ENCODE results near the gene LARGE1.
"Not testable (repeated sequence)": the region's sequence is repeated elsewhere in the genome, so short reads cannot be mapped to it uniquely, and the experiment has no call there.

DNA sequence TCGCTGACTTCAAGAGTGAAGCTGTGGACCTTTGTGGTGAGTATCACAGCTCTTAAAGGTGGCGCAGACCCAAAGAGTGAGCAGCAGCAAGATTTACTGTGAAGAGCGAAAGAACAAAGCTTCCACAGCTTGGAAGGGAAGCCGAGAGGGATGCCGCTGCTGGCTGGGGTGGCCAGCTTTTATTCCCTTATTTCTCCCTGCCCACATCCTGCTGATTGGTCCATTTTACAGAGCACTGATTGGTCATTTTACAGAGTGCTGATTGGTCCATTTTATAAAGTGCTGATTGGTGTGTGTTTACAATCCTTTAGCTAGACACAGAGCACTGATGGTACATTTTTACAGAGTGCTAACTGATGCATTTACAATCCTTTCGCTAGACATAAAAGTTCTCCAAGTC, 353.8 kb downstream of the LARGE1 start:
- TF ChIP-seq, protein P1, sequence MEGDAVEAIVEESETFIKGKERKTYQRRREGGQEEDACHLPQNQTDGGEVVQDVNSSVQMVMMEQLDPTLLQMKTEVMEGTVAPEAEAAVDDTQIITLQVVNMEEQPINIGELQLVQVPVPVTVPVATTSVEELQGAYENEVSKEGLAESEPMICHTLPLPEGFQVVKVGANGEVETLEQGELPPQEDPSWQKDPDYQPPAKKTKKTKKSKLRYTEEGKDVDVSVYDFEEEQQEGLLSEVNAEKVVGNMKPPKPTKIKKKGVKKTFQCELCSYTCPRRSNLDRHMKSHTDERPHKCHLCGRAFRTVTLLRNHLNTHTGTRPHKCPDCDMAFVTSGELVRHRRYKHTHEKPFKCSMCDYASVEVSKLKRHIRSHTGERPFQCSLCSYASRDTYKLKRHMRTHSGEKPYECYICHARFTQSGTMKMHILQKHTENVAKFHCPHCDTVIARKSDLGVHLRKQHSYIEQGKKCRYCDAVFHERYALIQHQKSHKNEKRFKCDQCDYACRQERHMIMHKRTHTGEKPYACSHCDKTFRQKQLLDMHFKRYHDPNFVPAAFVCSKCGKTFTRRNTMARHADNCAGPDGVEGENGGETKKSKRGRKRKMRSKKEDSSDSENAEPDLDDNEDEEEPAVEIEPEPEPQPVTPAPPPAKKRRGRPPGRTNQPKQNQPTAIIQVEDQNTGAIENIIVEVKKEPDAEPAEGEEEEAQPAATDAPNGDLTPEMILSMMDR (IDR thresholded peaks at IDR 0.05): not testable (repeated sequence)
- TF ChIP-seq POLR2A (IDR thresholded peaks at IDR 0.05): not testable (repeated sequence)
